ENCODE measurements around the gene FSD2. TPM values are rescaled to one million over a fixed set of nuclear protein-coding genes. Genes with fewer than 3 reads are reported as not detected.
A peak's percentile ranks its signal among the peaks of the same experiment; 100 is the strongest.

Gene FSD2
- total and polyA plus RNA-seq, 2 of the 8 experiments (the other 6 are each of a cell fraction or from before 2014, with no cell fraction given), result 0.02 TPM; not detected in 1

GRCh38 chr15:82749951-82750830 is 55.7 kb downstream of the FSD2 start (continued):
- TF ChIP-seq BRCA1 (IDR thresholded peaks at IDR 0.05; ENCODE audit: low read depth, low read length) (no peak), SP2 (IDR thresholded peaks at IDR 0.05; ENCODE audit: low read length) (no peak), CREB1 (IDR thresholded peaks at IDR 0.05) (peak; percentile 65), BACH1 (IDR thresholded peaks at IDR 0.05; ENCODE audit: low read length) (peak; percentile 90), GTF2F1 (IDR thresholded peaks at IDR 0.05; ENCODE audit: borderline replicate concordance, low read depth, low read length) (no peak), CBX8 (IDR thresholded peaks at IDR 0.05; ENCODE audit: borderline replicate concordance, low read depth, low read length) (no peak), RBBP5 (IDR thresholded peaks at IDR 0.05; ENCODE audit: borderline replicate concordance, low read depth, low read length) (peak; percentile 50; the same call in 1 of the 2 replicates), SIN3A (conservative IDR thresholded peaks at IDR 0.05 in 1 of 2, IDR thresholded peaks at IDR 0.05 in 1 of 2; ENCODE audit: low read depth in 1 of 2, low read length in 2 of 2) (peak; percentile 84 to 92), E2F6 (IDR thresholded peaks at IDR 0.05) (peak; percentile 62), ASH2L (IDR thresholded peaks at IDR 0.05; ENCODE audit: low read length) (no peak), CEBPB (IDR thresholded peaks at IDR 0.05; ENCODE audit: low read depth, low read length) (no peak), SIX5 (IDR thresholded peaks at IDR 0.05; ENCODE audit: low read depth, low read length) (0 out of 2 replicates have a peak, but pooled peaks have one; percentile 5), BCL11A (IDR thresholded peaks at IDR 0.05; ENCODE audit: low read depth in 2 of 2, low read length in 2 of 2) (no peak), TAF1 (IDR thresholded peaks at IDR 0.05; ENCODE audit: low read depth, low read length) (peak; percentile 75), CBX5 (IDR thresholded peaks at IDR 0.05; ENCODE audit: low read depth, low read length) (no peak), NRF1 (IDR thresholded peaks at IDR 0.05; ENCODE audit: low read depth, low read length) (no peak), EZH2 (IDR thresholded peaks at IDR 0.05; ENCODE audit: low read depth, low read length, severe bottlenecking) (no peak), TCF12 (IDR thresholded peaks at IDR 0.05; ENCODE audit: low read depth, low read length) (no peak)
- TF ChIP-seq, protein P1, sequence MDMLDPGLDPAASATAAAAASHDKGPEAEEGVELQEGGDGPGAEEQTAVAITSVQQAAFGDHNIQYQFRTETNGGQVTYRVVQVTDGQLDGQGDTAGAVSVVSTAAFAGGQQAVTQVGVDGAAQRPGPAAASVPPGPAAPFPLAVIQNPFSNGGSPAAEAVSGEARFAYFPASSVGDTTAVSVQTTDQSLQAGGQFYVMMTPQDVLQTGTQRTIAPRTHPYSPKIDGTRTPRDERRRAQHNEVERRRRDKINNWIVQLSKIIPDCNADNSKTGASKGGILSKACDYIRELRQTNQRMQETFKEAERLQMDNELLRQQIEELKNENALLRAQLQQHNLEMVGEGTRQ (IDR thresholded peaks at IDR 0.05; ENCODE audit: low read length), result no peak
- TF ChIP-seq, protein P2, sequence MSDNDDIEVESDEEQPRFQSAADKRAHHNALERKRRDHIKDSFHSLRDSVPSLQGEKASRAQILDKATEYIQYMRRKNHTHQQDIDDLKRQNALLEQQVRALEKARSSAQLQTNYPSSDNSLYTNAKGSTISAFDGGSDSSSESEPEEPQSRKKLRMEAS (IDR thresholded peaks at IDR 0.05), result peak; percentile 82
- TF ChIP-seq, protein P3, sequence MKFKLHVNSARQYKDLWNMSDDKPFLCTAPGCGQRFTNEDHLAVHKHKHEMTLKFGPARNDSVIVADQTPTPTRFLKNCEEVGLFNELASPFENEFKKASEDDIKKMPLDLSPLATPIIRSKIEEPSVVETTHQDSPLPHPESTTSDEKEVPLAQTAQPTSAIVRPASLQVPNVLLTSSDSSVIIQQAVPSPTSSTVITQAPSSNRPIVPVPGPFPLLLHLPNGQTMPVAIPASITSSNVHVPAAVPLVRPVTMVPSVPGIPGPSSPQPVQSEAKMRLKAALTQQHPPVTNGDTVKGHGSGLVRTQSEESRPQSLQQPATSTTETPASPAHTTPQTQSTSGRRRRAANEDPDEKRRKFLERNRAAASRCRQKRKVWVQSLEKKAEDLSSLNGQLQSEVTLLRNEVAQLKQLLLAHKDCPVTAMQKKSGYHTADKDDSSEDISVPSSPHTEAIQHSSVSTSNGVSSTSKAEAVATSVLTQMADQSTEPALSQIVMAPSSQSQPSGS (IDR thresholded peaks at IDR 0.05; ENCODE audit: low read length), result 0 out of 2 replicates have a peak, but pooled peaks have one; percentile 37
